Caco-2 (cell line): ENCODE measurements around the gene MGMT. TPM values are rescaled to one million over a fixed set of nuclear protein-coding genes. Genes with fewer than 3 reads are reported as not detected.

ENCODE experiments used
- BruUV-seq: library from RNA; stranded (reverse); fragments of 400-500 nt; replicated peaks from 2 replicates; lab custom pipeline; 2021; lab: Mats Ljungman, UMichigan
- CTCF ChIA-PET: fragments of 300-600 bp; sonication (Branson Sonifier 250); formaldehyde crosslinking; loops from one replicate; lab custom pipeline; 2022; ENCODE audit warnings: antibody characterized with exemption; lab: Charles Lee
- POLR2A ChIA-PET: fragments of 300-600 bp; sonication (Branson Sonifier 250); formaldehyde crosslinking; loops from one replicate; lab custom pipeline; 2022; ENCODE audit warnings: antibody characterized with exemption; lab: Charles Lee
- DNase-seq, 2 experiments: peaks; one replicate each; pipeline versions ENCODE4 v3.0.0 to v3.0.0-alpha.2; 2020 to 2022
- H3K27me3 ChIP-seq: replicated peaks from 2 replicates; pipeline ENCODE4 v1.6.0; 2011; ENCODE audit warnings: low read length; ENCODE audit not compliant: control insufficient read depth, insufficient read depth
- H3K36me3 ChIP-seq: 2 replicates; pipeline ENCODE4 v1.5.1; 2011; ENCODE audit warnings: low read length; ENCODE audit not compliant: control insufficient read depth, insufficient read depth
- H3K4me1 ChIP-seq: fragments of 250-450 bp; sonication (Bioruptor Pico); 2 replicates; pipeline ENCODE4 v1.5.1; 2020; ENCODE audit warnings: mild to moderate bottlenecking
- H3K4me3 ChIP-seq: 2 replicates; pipeline ENCODE4 v1.5.1; 2011; ENCODE audit warnings: low read depth, mild to moderate bottlenecking, control low read depth, low read length
- H3K9me3 ChIP-seq: fragments of 250-450 bp; sonication (Bioruptor Pico); 2 replicates; pipeline ENCODE4 v1.5.1; 2020; ENCODE audit warnings: mild to moderate bottlenecking, moderate library complexity
- H3K27ac Mint-ChIP-seq: one replicate; pipeline ENCODE4 v1.8.0; 2022; ENCODE audit warnings: mixed read lengths; ENCODE audit not compliant: unreplicated experiment
- H3K27me3 Mint-ChIP-seq: one replicate; pipeline ENCODE4 v1.8.0; 2022; ENCODE audit warnings: mixed read lengths; ENCODE audit not compliant: insufficient read depth, unreplicated experiment
- H3K36me3 Mint-ChIP-seq: one replicate; pipeline ENCODE4 v1.8.0; 2022; ENCODE audit warnings: mild to moderate bottlenecking, mixed read lengths; ENCODE audit not compliant: insufficient read depth, unreplicated experiment
- H3K4me1 Mint-ChIP-seq: one replicate; pipeline ENCODE4 v1.8.0; 2022; ENCODE audit warnings: low read depth, mixed read lengths; ENCODE audit not compliant: unreplicated experiment
- H3K4me3 Mint-ChIP-seq: one replicate; pipeline ENCODE4 v1.8.0; 2022; ENCODE audit warnings: mild to moderate bottlenecking, moderate library complexity, mixed read lengths; ENCODE audit not compliant: unreplicated experiment
- H3K9me3 Mint-ChIP-seq: one replicate; pipeline ENCODE4 v1.8.0; 2022; ENCODE audit warnings: mixed read lengths; ENCODE audit not compliant: unreplicated experiment
- intact Hi-C: fragments of 100-400 bp; cut with micrococcal nuclease; formaldehyde crosslinking; loops from one replicate; pipeline ENCODE4 v1.10.0; 2022; ENCODE audit not compliant: unreplicated experiment
- total RNA-seq: library from RNA; stranded (reverse); gene quantifications from 2 replicates; pipeline ENCODE4 v1.2.3, GENCODE V29; 2022
- TF ChIP-seq, protein P1 (sequence below), 2 experiments: fragments of 200-600 bp in 1 of 2; IDR thresholded peaks; 1 replicate in 1 of 2; 2 replicates in 1 of 2; pipeline versions ENCODE4 v1.5.1 to v1.8.0; 2011 to 2022; ENCODE audit warnings: antibody characterized with exemption in 1 of 2, control low read depth in 1 of 2, inconsistent platforms in 1 of 2, low read depth in 1 of 2, low read length in 1 of 2, mild to moderate bottlenecking in 1 of 2, moderate library complexity in 1 of 2; ENCODE audit not compliant: insufficient read depth in 1 of 2, severe bottlenecking in 1 of 2, unreplicated experiment in 1 of 2

The MGMT gene
- total RNA-seq, 1 experiment from 2014 or later = 57.0 TPM

DNA sequence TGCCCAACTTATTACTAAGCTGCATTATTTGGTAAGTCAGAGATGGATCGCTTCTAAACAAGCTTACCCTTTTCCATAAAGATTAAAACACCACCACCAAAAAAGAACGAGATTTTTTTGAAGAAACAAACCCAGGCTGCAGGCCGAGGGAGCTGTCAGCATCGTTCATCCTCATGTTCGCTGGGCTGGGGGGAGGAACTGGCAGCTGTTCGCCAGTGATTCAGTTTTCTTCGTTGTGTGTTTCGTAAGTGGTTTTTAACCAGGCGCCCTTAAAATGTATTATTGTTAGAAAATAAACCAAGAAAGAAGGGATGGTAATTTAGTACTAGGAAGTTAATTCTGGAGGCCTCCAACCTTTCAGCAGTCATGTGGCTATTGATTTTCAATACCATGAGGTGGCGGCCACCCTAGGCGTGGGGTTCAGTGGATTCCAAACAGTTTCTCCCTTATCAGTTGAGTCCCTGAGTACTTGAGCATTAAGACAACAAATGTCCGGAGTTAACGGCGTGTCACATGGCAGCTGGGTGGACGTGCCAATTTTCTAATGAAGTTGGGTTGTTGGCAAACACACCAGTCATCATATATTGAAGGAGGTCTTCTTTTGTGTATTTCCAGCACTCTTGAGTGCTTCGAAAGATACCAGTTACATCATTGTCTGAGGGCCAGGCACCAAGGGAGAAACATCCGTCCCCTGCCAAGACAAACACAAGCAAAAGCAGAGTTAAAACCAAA lies 323.8 kb downstream of the MGMT start:
- Histone ChIP-seq H3K9me3 (no peaks in the 10 kb centered on the region), H3K4me3 (no peak overlapping the region), H3K36me3 (no peaks in the 10 kb centered on the region), H3K4me1 (no peaks in the 10 kb centered on the region), H3K27me3 (no peaks in the 10 kb centered on the region)
- H3K4me1 Mint-ChIP-seq = peaks cover 7% of the 10 kb centered on the region
- no peaks in the 10 kb centered on the region for H3K9me3 Mint-ChIP-seq
- H3K4me3 Mint-ChIP-seq = no peak overlapping the region
- intact Hi-C loops = no loop called here
- TF ChIP-seq, protein P1, sequence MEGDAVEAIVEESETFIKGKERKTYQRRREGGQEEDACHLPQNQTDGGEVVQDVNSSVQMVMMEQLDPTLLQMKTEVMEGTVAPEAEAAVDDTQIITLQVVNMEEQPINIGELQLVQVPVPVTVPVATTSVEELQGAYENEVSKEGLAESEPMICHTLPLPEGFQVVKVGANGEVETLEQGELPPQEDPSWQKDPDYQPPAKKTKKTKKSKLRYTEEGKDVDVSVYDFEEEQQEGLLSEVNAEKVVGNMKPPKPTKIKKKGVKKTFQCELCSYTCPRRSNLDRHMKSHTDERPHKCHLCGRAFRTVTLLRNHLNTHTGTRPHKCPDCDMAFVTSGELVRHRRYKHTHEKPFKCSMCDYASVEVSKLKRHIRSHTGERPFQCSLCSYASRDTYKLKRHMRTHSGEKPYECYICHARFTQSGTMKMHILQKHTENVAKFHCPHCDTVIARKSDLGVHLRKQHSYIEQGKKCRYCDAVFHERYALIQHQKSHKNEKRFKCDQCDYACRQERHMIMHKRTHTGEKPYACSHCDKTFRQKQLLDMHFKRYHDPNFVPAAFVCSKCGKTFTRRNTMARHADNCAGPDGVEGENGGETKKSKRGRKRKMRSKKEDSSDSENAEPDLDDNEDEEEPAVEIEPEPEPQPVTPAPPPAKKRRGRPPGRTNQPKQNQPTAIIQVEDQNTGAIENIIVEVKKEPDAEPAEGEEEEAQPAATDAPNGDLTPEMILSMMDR (IDR thresholded peaks at IDR 0.05; ENCODE audit: insufficient read depth in 1 of 2, low read depth in 1 of 2, low read length in 1 of 2, severe bottlenecking in 1 of 2, unreplicated experiment in 1 of 2) = no peak
- no peaks in the 10 kb centered on the region for H3K36me3 Mint-ChIP-seq
- POLR2A ChIA-PET = no interaction called here
- no TSS peak for BruUV-seq
- DNase-seq = no peak
- CTCF ChIA-PET = interaction anchor here (0.6 kb wide), 1 partner anchor 1611 kb away, joined by 4 read pairs; no protein-coding TSS in a partner anchor
- H3K27me3 Mint-ChIP-seq = no peaks in the 10 kb centered on the region
- H3K27ac Mint-ChIP-seq = no peak overlapping the region

DNA sequence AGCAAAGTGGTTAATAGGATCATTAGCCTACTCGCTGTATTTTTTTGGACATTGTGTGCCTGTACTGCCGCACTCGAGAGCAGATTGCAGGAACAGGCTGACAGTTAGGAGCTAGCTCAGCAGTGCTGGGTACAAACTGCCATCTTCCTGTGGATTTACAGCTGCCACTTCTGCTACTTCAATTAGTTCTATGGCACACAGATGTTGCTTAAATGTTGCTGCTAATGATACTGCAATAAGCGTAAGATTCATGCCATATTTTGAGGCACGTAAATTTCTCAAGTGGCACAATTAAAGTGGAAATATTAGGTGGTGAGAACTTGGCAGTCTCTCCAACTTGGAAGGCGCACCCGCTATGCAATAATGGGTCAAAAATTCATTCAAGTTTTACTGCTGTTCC lies 325.1 kb downstream of the MGMT start:
- Mint-ChIP-seq H3K4me3 (no peak overlapping the region), H3K36me3 (no peaks in the 10 kb centered on the region), H3K9me3 (no peaks in the 10 kb centered on the region), H3K27ac (no peak overlapping the region), H3K4me1 (peaks cover 7% of the 10 kb centered on the region), H3K27me3 (peaks cover 2% of the 10 kb centered on the region)
- TF ChIP-seq, protein P1 (IDR thresholded peaks at IDR 0.05; ENCODE audit: insufficient read depth in 1 of 2, low read depth in 1 of 2, low read length in 1 of 2, severe bottlenecking in 1 of 2, unreplicated experiment in 1 of 2) = no peak
- intact Hi-C loops = no loop called here
- DNase-seq = no peak
- ChIA-PET CTCF (no interaction called here), POLR2A (no interaction called here)
- Histone ChIP-seq H3K9me3 (no peaks in the 10 kb centered on the region), H3K36me3 (no peaks in the 10 kb centered on the region), H3K4me3 (no peak overlapping the region), H3K4me1 (no peaks in the 10 kb centered on the region), H3K27me3 (no peaks in the 10 kb centered on the region)
- BruUV-seq = no TSS peak

DNA sequence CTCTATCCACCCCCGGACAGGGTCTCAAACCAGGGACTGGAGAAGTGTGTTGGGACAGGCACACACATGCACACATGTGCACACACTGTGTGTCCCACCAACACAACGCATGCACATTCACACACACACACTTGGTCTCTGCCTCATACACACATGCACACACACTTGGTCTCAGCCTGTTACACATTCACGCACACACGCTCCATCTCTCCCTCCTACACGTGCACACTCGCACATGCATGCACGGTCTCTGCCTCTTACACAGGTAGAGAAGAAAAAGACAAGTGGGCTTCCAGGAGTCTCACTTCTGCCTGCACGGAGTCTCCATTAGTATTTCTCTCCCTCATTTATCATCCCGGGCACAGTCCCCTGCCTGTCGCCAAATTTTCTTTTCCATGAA lies 325.8 kb downstream of the MGMT start:
- TF ChIP-seq, protein P1 (IDR thresholded peaks at IDR 0.05; ENCODE audit: insufficient read depth in 1 of 2, low read depth in 1 of 2, low read length in 1 of 2, severe bottlenecking in 1 of 2, unreplicated experiment in 1 of 2) = no peak
- intact Hi-C loops = no loop called here
- BruUV-seq = no TSS peak
- H3K4me1 ChIP-seq = no peaks in the 10 kb centered on the region
- peak in 1 of 2 experiments; percentile 17 for DNase-seq
- Mint-ChIP-seq H3K27me3 (peaks cover 3% of the 10 kb centered on the region), H3K4me1 (peaks cover 7% of the 10 kb centered on the region), H3K9me3 (no peaks in the 10 kb centered on the region), H3K4me3 (no peak overlapping the region), H3K36me3 (no peaks in the 10 kb centered on the region), H3K27ac (no peak overlapping the region)
- H3K4me3 ChIP-seq = no peak overlapping the region
- ChIA-PET CTCF (no interaction called here), POLR2A (no interaction called here)
- no peaks in the 10 kb centered on the region for H3K9me3 ChIP-seq
- no peaks in the 10 kb centered on the region for H3K27me3 ChIP-seq
- no peaks in the 10 kb centered on the region for H3K36me3 ChIP-seq
